ENCODE results near the gene PIK3C2G. TPM values are rescaled to one million over a fixed set of nuclear protein-coding genes. Genes with fewer than 3 reads are reported as not detected.

The PIK3C2G gene
- total RNA-seq, 1 experiment from 2014 or later = not detected

- H4K91ac ChIP-seq (ENCODE audit: insufficient read length, low read depth, low read length) = no peak overlapping the region
- H4K8ac ChIP-seq (replicated peaks; ENCODE audit: insufficient read length, low read depth, low read length) = no peak overlapping the region
- Mint-ChIP-seq H3K4me3 (no peak overlapping the region), H3K27me3 (ENCODE audit: low read depth) (no peaks in the 10 kb centered on the region), H3K27ac (peak overlapping the region in 2 of 3 experiments; percentile 9 to 20; a peak in 4 of 7 replicates), H3K36me3 (ENCODE audit: insufficient read depth in 1 of 3, low read depth in 3 of 3) (peaks cover 0 to 9% (median 2%) of the 10 kb centered on the region in 3 experiments; a peak in 3 of 7 replicates), H3K9me3 (peaks cover 0 to 9% of the 10 kb centered on the region in 2 experiments; a peak in 1 of 5 replicates), H3K4me1 (peaks cover 13 to 19% of the 10 kb centered on the region in 2 experiments)
- H3T11ph ChIP-seq (ENCODE audit: low read length) = no peak overlapping the region
- no peak overlapping the region for H2BK120ac ChIP-seq (ENCODE audit: low read depth, low read length, poor library complexity, severe bottlenecking)
- H2BK5ac ChIP-seq (ENCODE audit: insufficient read length, low read length) = no peak overlapping the region
- no peak overlapping the region for H3K4me2 ChIP-seq (ENCODE audit: insufficient read depth, insufficient read length, low read length)
- H3K4me1 ChIP-seq (ENCODE audit: insufficient read depth, low read length) = peaks cover 4% of the 10 kb centered on the region
- H3K56ac ChIP-seq (ENCODE audit: insufficient read length, low read depth, low read length) = no peak overlapping the region
- TF ChIP-seq CTCF (conservative IDR thresholded peaks at IDR 0.05) = no peak
- no peaks in the 10 kb centered on the region for H3K9me3 ChIP-seq (ENCODE audit: control insufficient read depth, low read depth, low read length)
- no peak overlapping the region for H3K9ac ChIP-seq (ENCODE audit: extremely low read depth, insufficient read length, low read length)
- no peak overlapping the region for H2AK5ac ChIP-seq (ENCODE audit: insufficient read length, low read length)
- no peak overlapping the region for H2BK15ac ChIP-seq (ENCODE audit: low read depth, low read length)
- no peaks in the 10 kb centered on the region for H3K79me1 ChIP-seq (ENCODE audit: insufficient read depth, low read depth, low read length, poor library complexity, severe bottlenecking)
- no peak overlapping the region for H2AFZ ChIP-seq (ENCODE audit: low read length)
- DNase-seq = no peak
- H4K5ac ChIP-seq (ENCODE audit: insufficient read length, low read depth, low read length) = no peak overlapping the region
- no peak overlapping the region for H3K4ac ChIP-seq (ENCODE audit: low read depth, low read length)
- no peak overlapping the region for H3K23ac ChIP-seq (ENCODE audit: insufficient read length, low read depth, low read length)
- H3K23me2 ChIP-seq (ENCODE audit: insufficient read length, low read depth, low read length, poor library complexity, severe bottlenecking) = no peaks in the 10 kb centered on the region
- no peak overlapping the region for H3K14ac ChIP-seq (ENCODE audit: insufficient read depth, low read length)
- WGBS (ENCODE audit: extremely low coverage, insufficient read length, low lambda C conversion rate) = no CpG with 5 or more reads among the region's 3 CpGs
- H4K20me1 ChIP-seq (ENCODE audit: control insufficient read depth, insufficient read depth, insufficient read length) = no peaks in the 10 kb centered on the region
- H2BK20ac ChIP-seq (ENCODE audit: low read depth, low read length, poor library complexity, severe bottlenecking) = no peak overlapping the region
- no peaks in the 10 kb centered on the region for H3K79me2 ChIP-seq (ENCODE audit: insufficient read depth, low read length)
- no peaks in the 10 kb centered on the region for H3K27me3 ChIP-seq (ENCODE audit: insufficient read depth, low read length)
- no peak overlapping the region for H2BK12ac ChIP-seq (ENCODE audit: insufficient read length, low read depth, low read length)
- no peak overlapping the region for H3K27ac ChIP-seq (ENCODE audit: insufficient read length, low read depth, low read length)
- H3K18ac ChIP-seq (ENCODE audit: insufficient read length, low read depth, low read length) = no peak overlapping the region
These were observed 23.1 kb downstream of the PIK3C2G start for GRCh38 chr12:18284386-18284785.
